NOMO-1 treated with dmso at 0.1 percent for 144 hours (cell line): ENCODE data around the gene POC5.
"Not testable (repeated sequence)": the region's sequence is repeated elsewhere in the genome, so short reads cannot be mapped to it uniquely, and the experiment has no call there.

Source experiments
- DNase-seq: peaks from one replicate; lab custom pipeline; 2025; ENCODE audit not compliant: unreplicated experiment; lab: John Stamatoyannopoulos, UW

The POC5 gene, protein sequence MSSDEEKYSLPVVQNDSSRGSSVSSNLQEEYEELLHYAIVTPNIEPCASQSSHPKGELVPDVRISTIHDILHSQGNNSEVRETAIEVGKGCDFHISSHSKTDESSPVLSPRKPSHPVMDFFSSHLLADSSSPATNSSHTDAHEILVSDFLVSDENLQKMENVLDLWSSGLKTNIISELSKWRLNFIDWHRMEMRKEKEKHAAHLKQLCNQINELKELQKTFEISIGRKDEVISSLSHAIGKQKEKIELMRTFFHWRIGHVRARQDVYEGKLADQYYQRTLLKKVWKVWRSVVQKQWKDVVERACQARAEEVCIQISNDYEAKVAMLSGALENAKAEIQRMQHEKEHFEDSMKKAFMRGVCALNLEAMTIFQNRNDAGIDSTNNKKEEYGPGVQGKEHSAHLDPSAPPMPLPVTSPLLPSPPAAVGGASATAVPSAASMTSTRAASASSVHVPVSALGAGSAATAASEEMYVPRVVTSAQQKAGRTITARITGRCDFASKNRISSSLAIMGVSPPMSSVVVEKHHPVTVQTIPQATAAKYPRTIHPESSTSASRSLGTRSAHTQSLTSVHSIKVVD

DNA sequence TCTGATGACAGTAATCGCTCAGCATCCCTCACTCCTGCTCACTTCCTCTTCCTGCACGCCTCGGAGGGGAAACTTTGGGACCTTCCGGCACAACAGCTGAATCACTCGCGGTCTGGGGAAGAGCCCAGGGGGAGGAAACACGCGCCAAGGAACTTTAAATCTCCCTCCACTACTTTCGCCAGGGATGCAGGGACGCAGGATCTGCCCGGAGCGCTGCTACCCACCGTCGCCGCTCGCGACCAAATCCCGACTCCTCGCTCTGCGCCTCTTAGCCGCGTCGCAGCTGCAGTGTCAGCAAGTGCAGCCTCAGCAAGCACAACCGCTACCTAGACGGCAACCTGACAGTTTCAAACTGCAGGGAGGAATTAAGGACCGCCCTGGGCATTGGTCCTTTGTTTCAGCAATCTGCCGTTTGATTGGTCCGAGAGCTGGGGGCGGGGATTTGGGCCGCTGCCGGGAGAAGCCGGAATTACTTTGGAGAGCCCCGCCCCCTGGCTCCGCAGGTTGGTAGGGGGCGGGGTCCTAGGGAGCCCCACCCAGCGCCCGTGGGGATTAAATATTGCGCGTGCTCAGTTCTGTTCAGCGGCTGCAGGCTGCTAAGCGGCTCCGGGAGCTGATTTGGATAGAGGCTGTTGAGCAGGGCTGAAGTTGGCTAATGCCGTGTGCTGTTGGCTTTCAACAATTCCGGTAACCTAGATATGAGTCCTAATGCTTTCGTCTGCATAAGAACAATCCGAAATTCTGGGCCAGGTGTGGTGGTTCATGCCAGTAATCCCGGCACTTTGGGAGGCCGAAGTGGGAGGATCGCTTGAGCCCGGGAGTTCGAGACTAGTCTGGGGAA is at the start of gene POC5:
Gene POC5 (minus strand): TSS at position 356 of the 841 bp plus-strand sequence. CDS start 4,500 bp downstream, outside the sequence.
- DNase-seq: peak; percentile 94

DNA sequence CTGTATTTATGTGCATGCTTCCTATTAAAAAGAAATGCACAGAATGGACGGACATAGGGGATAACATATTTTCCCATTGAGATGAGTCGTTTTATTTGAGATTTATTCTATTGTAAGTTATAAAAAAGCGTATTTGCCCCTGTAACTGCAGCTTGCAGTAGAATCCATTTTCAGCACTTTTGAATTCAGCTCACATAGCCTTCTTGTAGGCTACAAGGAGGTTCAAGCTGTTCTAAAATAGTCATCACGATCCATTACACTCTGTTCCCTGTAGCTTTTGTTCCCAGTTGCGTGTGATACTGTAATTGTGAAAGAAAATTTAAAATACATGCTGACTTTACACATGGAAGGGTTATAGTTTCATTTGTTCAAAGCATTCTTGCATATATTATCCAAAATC is 40.9 kb upstream of the POC5 start:
- no peak for DNase-seq

DNA sequence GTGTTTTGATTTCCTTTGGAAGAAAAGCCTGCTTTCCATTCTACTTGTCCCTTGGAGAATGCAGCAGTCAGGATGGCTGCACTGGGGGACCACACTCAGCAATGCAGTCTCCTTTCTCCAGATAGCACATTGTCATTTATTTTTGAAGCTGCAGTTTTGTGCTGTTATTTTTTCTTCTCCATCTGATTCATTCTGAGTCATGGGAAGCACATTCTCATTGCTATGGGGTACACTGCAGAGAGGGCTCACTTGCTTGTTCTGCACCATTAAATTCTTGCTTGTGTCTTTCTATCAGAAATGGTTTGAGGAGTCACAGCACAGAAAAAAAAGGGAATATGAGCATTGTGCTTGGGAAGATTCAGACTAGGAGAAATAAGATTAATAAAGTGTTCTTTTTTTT is 39.7 kb upstream of the POC5 start:
- no peak for DNase-seq

DNA sequence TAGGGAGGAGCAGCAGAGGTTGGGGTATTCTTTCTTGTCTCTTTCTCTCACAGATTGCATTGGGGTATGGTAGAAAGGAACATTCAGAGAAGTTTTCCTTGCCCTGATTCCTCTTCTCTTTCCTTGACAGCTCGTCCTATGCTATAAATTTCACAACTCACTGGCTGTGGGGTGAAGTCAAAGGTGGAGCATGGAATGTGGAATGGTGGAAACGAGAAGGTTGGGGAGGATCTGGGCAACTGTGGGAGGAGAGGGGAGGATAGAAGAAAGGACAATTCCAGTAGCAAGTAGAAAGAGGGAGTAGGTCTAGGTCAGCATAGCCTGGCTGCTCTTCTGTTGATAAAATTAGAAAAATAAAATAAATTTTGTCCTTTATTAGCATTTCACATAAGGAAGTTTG is 39.0 kb upstream of the POC5 start:
- DNase-seq: no peak

DNA sequence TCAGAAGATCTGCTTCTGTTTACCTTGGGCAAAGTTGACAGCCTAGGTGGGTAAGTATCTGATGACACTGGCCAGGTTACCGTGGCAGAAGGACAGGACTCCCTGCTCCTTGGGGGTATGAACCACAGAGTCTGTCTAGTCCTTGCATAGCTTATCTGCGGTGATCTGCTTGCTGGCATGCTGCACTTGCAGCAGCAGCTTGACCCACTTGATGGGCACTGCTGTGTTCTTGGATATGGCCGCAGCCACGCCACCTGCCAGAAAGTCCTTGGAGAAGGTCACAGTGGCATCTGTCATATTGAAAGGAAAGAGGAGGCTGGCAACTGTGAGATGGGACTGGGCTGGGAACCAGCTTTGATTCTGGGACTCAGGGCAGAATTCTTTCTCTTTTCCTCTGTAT is 35.9 kb upstream of the POC5 start:
- DNase-seq: no peak

DNA sequence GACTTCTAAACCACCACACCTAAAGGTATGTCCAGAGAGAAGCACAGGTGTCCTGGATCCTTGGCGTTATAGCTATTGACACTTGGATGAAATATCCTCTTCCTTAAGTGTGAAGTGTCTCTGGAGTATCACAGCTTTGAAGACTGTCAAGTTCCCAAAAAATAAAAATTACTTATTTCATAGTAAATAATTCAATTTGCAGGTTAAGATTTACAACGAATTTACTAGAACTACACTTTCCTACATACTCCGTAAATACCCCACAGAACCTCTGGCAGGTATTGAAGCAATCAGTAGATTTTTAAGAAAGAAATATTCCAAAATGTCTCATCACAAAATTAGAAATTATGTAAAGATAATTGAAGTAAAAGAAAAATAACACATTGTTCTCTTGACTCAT is 27.1 kb upstream of the POC5 start:
- DNase-seq: no peak

DNA sequence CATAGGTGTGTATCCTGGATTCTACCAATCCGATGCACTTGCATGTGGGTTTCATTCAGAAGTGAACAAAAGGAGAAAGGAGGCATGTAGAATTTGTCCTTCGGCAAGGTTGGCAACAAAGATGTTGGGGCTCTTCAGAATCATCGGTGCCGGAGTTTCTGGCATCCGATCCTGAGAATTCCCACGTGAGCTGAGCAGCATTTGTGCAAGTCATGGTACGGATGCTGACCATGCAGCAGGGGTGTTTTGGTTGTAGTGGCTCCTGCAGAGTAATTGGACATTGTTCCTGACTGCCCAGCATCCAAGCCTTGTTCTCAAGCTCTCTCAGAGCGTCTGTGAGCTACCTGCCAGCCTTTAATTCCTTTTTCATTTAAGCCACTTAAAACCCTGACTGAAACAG is 19.0 kb upstream of the POC5 start:
- no peak for DNase-seq

DNA sequence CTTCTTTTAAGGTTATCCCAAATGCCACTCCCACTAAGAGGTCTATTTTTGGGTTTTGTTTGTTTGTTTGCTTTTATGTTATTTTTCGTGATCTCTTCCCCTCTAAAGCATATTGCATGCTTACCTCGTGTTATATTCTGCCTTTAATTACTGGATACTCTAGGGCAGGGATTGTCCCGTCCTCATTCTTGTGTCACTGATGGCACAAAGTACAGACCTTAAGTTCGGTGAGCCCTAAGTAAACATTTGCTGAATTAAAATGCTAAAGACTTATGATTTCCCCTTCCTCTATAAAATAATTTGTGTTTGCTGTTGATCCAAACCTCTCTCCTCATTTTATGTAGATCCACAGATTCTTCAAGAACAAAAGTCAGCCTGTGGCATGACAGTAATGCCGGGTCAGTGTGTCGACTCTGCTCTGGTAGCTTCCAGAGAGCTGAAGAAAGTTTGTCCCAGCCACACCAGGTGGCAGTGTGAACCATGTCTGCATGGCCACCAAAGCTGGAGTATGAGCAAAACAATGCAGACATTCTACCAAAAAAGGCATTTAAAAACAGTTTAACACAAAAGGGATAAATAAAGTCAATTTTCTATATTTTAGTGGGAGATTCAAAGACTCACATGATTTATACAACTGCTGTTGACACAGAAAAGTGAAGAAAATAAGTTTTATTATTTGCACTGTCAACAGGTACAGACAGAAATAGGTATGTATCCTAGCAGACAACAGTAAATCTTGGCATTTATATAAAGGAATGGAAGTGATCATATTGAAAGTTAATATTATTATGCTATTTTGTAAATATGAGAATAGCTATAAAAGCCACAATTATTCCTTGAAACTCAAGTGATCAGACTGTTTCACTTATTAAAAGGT is 17.9 kb upstream of the POC5 start:
- DNase-seq: no peak

DNA sequence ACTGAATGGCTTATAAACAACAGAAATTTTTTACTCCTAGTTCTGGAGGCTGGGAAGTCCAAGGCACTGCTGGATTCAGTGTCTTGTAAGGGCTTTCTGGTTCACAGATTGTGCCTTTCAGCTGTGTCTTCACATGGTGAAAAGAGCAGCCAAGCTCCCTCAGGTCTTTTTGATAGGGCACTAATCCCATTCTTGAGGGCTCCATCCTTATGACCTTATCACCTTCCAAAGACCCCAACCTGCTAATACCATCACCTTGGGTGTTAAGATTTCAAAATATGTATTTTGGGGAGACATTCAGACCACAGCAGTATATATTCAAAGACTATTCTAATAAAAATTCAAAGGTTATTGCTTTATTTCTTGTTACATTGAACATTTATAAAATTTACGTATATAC is 16.5 kb upstream of the POC5 start:
- DNase-seq: no peak

DNA sequence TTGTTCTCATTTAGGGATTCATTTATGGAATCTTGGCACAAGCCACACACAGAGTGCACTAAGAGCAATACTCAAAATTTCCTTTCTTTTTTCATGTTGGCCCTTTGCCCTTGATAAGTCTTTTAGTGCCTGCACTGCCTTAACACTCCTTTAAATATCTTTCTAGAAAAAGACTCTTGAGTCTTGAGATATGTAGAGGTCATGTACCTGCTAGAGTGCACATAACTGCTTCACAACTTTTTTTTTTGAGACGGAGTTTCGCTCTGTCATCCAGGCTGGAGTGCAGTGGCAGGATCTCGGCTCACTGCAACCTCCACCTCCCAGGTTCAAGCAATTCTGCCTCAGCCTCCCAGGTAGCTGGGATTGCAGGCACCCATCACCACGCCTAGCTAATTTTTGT is 14.3 kb upstream of the POC5 start:
- not testable (repeated sequence) for DNase-seq

DNA sequence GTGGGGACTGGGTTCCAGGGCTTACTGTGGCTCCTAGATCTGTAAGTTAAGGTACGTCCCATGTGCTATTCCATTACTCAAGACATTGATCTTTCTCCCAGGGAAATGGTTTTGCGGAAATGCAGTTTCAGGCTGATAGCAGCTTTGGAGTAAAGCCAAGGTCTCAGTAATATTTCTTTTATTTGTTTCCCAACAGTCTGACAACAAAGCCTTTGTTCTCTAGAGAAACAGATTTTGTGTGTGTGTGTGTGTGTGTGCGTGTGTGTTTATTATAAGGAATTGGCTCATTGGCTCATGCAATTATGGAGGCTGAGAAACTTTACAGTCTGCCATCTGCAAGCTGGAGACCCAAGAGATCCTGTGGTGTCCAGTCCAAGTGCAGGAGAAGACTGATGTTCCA is 12.1 kb upstream of the POC5 start:
- DNase-seq: no peak

DNA sequence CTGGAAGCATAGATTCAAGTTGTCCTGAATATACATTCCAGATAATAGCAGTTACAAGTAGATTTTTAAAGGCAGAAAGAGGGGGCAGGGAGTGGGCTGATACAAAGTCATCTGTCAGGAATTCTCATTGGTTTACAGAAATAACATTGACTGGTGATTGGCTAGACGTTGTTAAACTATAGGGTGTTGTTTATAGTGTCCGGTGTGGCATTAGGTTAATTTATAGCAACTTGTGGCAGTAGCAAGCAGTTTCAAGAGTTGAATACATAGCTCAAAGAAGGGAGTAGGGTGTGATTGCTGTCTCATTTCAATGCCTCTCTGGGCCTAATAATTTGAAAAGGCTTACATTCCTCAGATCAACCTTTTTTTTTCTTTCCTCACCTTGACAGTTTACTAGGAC is 10.7 kb upstream of the POC5 start:
- no peak for DNase-seq

DNA sequence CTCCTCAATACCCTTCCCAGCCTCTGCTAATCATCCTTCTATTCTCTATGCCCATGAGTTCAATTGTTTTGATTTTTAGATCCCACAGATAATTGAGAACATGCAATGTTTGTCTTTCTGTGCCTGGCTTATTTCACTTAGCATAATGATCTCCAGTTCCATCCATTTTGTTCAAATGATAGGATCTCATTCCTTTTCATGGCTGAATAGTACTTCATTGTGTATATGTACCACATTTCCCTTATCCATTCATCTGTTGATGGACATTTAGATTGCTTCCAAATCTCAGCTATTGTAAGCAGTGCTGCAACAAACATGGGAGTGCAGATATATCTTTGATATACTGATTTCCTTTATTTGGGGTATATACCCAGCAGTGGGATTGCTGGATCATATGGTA is 9.0 kb upstream of the POC5 start:
- not testable (repeated sequence) for DNase-seq

DNA sequence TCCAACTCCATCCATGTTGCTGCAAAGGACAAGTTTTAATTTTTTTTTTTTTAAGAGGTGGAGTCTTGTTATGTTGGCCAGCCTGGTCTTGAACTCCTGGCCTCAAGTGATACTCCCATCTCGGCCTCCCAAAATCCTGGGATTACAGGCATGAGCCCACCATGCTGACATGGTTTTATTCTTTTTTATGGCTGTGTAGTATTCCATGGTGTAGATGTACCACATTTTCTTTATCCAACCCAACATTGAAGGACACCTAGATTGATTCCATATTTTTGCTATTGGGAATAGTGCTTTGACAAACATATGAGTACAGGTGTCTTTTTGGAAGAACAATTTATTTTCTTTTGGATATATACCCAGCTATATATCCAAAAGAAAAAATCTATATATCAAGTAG is 6.1 kb upstream of the POC5 start:
- DNase-seq: no peak

DNA sequence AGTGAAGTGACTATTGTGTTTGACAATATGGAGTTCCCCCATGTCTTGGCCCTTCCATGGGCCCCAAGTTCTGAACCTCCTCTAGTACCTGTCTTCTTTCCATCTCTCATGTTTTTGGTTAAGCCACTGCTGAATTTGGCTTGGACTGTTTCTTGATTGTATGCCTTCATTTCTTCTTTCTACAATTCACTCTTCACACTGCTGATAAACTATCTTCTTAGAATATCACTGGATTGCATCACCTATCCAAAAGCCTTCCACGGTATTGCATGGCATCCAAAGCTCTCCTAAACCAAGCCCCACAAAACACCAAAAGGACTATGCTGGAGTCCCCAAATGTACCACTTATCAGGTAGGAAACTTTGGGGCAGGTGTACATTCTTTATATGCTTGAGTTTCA is 4.3 kb upstream of the POC5 start:
- no peak for DNase-seq

DNA sequence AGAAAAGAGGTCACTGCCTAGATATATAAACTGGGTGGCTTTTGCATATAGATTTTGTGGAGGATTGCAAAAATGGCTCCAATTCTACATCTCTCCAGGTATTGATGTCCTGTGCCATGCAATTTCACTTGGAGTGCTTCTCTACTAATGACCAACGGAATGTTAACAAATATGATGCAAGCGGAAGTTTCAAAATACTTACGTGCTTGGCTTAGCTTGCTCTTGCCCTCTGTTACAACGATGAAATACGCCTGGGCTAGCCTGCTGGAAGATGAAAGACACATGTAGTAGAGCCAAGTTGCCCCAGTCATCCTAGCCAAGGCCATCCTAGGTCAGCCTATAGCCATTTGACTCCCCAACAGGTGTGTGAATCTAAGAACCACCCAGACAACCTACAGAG is 3.6 kb upstream of the POC5 start:
- peak; percentile 62 for DNase-seq

DNA sequence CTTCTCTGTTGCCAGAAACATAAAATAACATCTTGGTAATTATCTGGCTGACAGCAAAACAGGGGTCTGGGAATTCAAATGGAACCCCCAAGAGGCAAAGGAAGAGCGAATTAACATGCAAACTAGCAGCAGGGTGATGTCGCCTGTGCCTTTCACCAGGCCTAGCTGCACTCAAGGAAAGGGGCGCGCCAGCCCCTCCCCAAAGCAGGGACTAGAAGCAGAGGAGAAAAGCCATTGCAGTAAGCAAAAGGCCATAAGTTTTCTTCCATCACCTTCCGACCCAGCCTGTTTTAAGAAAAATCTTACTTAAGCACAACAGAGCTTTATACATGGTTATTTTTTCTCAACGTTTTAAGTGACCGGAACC is 539 bp downstream of the POC5 start:
- no peak for DNase-seq

DNA sequence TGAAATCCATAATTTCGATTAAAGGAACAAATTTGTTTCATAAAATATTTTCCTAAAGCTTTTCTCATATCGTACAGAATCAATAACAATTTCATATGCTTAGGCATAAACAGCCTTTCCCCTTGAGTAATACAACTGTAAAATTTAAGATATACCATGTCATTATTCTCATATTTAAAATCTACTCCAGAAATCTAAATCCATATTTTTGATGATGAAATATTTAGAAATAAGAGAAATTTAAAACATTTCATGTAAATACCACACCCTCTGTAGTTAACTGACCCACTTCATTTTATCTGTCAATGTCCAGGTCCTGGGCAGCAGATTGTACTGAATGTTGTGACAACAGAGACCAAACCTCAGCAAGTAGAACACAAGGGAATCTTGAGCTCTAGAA is 5.1 kb downstream of the POC5 start:
- DNase-seq: no peak

DNA sequence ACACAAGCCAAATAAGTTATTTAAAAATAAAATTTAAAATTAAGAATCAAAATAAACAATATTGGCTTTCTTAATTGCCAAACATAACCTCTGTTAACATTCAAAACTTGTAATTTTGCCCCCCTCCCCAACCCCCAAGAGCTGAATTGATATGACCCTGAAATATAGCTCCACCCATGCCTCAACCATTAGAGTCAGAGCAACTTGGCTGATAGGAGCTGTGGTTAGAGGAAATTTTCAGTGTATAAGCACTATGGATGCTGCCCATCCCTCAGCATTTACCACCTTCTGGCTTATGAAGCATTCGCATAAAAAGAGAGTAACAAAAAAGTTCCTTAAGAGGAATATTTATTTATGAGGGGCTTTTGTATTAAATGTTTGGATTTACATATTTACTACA is 6.1 kb downstream of the POC5 start:
- no peak for DNase-seq

DNA sequence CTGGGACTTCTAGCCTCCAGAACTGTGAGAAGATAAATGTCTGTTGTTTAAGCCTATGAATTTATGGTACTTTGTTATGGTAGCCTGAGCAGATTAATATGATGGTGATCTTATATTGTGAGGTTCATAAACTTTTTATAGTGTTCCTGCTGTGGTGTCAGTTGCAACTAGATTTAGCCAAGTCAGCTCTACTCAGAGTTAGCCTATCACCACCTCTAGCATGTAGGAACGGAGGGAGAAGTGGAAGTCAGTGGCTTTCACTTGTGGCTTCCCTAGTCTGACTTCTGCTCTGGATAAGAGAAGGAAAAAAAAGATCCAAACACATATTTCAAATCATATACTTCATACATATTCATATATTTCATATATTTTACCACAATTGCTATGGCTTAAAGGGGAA is 6.6 kb downstream of the POC5 start:
- DNase-seq: peak; percentile 26

DNA sequence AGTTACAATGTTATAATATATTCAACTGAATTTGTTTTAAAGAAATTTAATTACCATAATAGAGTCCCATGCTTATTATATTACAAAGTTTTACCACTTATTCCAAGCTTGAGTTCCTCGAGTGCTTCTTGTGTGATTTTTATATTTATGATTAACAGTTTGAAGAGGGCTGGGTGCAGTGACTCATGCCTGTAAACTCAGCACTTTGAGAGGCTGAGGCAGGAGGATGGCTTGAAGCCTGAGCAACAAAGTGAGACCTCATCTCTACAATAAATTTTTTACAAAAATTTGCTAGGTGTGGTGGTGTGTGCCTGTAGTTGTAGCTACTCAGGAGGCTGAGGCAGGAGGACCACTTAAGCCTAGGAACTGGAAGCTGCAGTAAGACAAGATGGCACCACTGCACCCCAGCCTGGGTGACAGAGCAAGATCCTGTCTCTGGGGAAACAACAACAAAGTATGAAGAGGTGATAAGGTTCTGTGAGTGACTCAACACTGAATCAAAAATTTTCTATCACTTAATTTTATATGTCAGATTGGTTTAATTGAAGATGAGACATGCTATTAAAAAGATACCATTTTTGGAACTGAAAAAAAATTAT is 9.2 kb downstream of the POC5 start:
- no peak for DNase-seq
